ENCODE measurements around the gene LDLRAD4.

- TF ChIP-seq, protein P1, sequence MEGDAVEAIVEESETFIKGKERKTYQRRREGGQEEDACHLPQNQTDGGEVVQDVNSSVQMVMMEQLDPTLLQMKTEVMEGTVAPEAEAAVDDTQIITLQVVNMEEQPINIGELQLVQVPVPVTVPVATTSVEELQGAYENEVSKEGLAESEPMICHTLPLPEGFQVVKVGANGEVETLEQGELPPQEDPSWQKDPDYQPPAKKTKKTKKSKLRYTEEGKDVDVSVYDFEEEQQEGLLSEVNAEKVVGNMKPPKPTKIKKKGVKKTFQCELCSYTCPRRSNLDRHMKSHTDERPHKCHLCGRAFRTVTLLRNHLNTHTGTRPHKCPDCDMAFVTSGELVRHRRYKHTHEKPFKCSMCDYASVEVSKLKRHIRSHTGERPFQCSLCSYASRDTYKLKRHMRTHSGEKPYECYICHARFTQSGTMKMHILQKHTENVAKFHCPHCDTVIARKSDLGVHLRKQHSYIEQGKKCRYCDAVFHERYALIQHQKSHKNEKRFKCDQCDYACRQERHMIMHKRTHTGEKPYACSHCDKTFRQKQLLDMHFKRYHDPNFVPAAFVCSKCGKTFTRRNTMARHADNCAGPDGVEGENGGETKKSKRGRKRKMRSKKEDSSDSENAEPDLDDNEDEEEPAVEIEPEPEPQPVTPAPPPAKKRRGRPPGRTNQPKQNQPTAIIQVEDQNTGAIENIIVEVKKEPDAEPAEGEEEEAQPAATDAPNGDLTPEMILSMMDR (conservative IDR thresholded peaks at IDR 0.05; ENCODE audit: low read depth, low read length) = no peak
- no peak for TF ChIP-seq EZH2 (IDR thresholded peaks at IDR 0.05; ENCODE audit: borderline replicate concordance, low read depth, low read length, poor library complexity, severe bottlenecking)
These were observed 421.8 kb downstream of the LDLRAD4 start for GRCh38 chr18:13640266-13640860.

Data from A673 (cell line).